Measurements from ENCODE around the gene TFF1.

The TFF1 gene

DNA sequence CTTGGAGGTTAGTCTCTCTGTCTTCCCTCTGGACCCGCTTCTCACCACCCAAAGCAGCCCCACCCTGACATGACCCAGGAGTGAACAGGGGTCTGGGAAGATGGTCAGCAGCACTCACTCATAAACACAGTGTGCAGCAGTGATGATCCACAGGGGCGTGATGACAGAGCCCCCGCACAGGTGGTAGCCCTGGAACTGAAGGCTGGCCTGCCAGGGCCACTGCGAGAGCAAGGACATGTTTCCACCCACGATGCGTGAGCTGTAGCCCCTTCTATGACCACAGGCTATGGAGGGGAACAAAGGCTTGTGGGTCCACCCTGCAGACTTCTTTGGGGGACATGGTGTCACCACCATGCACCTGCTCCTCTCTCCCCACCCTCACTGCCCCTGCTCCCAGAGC is 16.6 kb upstream of the TFF1 start:
- no peak for DNase-seq (ENCODE audit: low read depth in 1 of 2, low spot score in 1 of 2)

- no peak for DNase-seq (ENCODE audit: low read depth in 1 of 2, low spot score in 1 of 2)
These were observed 15.1 kb upstream of the TFF1 start for GRCh38 chr21:42381347-42381984.

GRCh38 chr21:42379426-42380215 is 13.3 kb upstream of the TFF1 start:
- no peak for DNase-seq (ENCODE audit: low read depth in 1 of 2, low spot score in 1 of 2)

DNA sequence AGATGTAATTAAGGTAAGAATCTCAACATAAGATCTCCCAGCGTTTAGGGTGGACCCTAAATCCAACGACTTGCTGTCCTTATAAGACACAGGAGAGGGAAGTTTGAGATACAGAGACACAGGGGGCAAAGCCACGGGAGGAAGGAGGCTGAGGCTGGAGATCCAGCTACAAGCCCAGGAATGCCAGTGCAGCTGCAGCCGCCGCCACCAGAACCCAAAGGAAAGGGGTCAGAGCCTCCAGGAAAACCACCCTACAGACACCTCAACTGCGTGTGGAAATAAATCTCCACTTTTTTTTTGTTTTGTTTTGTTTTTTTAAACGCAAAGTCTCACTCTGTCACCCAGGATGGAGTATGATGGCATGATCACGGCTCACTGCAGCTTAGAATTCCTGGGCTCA is 12.1 kb upstream of the TFF1 start:
- DNase-seq (ENCODE audit: low read depth in 1 of 2, low spot score in 1 of 2): no peak

- no peak for DNase-seq (ENCODE audit: low read depth in 1 of 2, low spot score in 1 of 2)
These were observed 11.6 kb upstream of the TFF1 start for GRCh38 chr21:42377951-42378340.

- no peak for DNase-seq (ENCODE audit: low read depth in 1 of 2, low spot score in 1 of 2)
These were observed 11.0 kb upstream of the TFF1 start for GRCh38 chr21:42377211-42377950.

- DNase-seq (ENCODE audit: low read depth in 1 of 2, low spot score in 1 of 2): no peak
These were observed 10.1 kb upstream of the TFF1 start for GRCh38 chr21:42376338-42376982.

- no peak for DNase-seq (ENCODE audit: low read depth in 1 of 2, low spot score in 1 of 2)
These were observed 9.6 kb upstream of the TFF1 start for GRCh38 chr21:42375966-42376337.

DNA sequence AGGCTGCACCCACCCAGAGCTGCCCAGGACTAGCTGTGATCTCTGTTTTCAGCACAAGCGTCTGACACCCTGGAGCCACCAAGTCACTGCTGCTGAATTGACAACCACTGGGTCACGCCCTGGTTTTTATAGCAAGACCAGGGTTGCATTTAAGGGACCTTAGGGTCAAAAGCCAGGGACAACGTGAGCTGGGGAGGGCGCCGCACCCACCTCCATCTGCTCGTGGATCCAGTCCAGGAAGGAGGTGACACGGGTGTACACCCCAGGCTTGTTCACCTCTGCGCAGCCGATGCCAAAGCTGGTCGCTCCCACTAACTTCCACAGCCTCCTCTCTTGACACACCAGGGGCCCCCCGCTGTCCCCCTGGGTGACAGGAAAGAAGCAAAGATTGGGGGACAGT is 9.2 kb upstream of the TFF1 start:
- no peak for DNase-seq (ENCODE audit: low read depth in 1 of 2, low spot score in 1 of 2)

DNA sequence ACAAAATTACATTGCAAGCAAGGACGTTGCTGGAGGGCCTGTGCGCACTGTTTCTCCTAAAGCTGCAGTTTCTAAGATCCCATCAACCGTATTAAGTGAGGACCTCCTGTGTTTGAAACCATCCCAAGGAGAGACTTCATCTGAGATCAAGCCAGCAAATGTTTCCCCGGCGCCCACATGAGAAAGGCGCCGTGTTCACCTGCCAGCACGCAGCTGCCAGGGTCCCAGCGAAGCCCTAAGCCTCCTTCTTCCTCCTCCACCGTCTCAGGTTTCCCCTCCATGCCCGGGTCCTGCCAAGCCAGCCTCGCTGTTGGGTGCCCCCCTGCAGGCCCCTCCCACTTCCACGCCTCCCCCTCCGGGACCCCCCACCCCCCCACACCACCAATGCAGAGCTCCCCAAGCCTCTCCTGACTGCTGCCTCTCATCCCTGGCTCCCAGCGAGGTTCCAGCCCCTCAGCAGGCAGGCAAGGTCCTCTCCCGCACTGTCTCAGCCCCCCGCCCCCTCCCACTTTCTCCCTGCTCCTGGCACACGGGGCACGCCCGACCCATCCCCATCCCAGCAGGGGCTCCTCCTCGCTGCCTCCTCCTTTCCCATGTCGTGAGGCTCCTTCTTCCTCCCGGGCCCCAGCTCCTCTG is 8.6 kb upstream of the TFF1 start:
- no peak for DNase-seq (ENCODE audit: low read depth in 1 of 2, low spot score in 1 of 2)

- DNase-seq (ENCODE audit: low read depth in 1 of 2, low spot score in 1 of 2): no peak
These were observed 8.1 kb upstream of the TFF1 start for GRCh38 chr21:42374457-42374856.

GRCh38 chr21:42373908-42374455 is 7.6 kb upstream of the TFF1 start:
- DNase-seq (ENCODE audit: low read depth in 1 of 2, low spot score in 1 of 2): no peak

GRCh38 chr21:42373196-42373907 is 7.0 kb upstream of the TFF1 start:
- no peak for DNase-seq (ENCODE audit: low read depth in 1 of 2, low spot score in 1 of 2)

DNA sequence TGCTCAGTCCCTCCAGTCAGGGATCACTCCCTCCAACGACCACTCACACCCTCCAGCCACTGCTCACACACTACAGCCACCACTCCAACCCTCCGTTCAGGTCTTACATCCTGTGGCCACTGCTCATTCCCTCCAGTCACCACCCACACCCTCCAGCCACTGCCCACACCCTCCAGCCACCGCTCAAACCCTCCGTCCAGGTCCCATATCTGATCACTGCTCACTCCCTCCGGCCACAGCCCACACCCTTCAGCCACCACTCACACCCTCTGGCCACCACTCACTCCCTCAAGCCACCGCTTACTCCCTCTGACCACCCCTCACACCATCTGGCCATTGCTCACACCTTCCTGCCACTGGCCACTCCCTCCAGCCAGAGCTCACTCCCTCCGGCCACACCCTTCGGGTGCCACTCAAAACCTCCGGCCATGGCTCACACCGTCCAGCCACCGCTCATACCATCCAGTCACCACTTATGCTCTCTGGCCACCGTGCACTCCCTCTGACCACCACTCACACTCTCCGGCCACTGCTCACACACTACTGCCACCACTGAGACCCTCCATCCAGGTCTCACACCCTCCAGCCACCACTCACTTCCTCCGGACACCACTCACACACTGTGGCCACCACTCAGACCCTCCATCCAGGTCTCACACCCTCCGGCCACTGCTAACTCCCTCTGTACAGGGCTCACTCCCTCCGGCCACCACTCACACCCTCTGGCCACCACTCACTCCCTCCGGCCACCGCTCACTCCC is 4.7 kb upstream of the TFF1 start:
- no peak for DNase-seq (ENCODE audit: low read depth in 1 of 2, low spot score in 1 of 2)

DNA sequence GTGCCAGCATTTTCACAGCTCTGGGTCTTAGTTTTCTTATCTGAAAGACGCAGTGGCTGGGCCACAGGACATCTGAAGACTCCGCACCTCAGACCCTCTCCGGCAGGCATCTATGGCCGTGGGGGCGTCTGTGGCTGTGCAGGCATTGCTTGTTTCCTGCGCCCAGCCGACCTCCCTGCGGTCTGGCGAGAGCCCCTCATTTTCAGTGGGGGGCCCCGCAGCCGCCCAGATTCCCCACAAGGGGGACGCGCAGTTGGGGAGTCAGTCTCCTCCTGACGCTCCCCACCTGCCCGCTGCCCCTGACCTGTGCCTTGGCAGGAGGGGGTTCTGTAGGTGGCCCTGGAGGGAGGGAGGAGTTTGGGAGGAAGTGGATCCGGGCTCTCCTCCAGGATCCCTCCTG is 3.5 kb upstream of the TFF1 start:
- DNase-seq (ENCODE audit: low read depth in 1 of 2, low spot score in 1 of 2): no peak

- no peak for DNase-seq (ENCODE audit: low read depth in 1 of 2, low spot score in 1 of 2)
These were observed 1.2 kb upstream of the TFF1 start for GRCh38 chr21:42367367-42368165.

DNA sequence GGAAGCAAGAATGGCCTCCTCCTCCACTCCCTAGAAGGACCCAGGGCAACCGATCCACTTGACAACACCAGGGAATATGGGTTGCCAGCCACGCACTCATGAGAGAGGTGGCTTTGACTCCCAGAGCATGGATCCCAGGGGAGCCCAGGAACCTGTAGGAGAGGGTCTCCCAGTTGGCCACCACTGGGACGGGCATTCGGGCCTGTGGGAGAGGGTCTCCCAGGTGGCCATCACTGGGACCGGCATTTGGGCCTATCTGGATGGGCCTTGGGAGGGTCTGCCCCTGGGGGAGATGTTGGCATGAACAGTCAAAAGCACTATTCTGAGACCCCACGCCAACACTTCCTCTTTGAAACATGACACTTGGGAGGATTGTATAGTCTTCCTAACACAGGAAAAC is 565 bp downstream of the TFF1 start:
- no peak for DNase-seq (ENCODE audit: low read depth in 1 of 2, low spot score in 1 of 2)

- no peak for DNase-seq (ENCODE audit: low read depth in 1 of 2, low spot score in 1 of 2)
These were observed 1.9 kb downstream of the TFF1 start for GRCh38 chr21:42364304-42364865.

DNA sequence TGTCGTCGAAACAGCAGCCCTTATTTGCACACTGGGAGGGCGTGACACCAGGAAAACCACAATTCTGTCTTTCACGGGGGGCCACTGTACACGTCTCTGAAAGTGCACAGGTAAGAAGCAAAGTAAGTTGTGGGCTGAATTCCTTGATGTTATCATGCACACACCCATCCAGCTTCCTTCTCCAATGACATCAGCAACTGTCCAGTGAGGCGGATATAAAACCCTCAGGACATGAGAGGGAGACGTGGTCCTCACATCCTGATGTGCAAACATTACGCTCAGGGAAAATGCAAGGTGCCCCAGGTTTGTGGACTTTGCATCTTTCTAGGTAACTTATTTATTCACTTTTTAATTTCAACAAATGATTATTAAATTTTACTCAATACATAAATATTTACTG is 3.0 kb downstream of the TFF1 start:
- no peak for DNase-seq (ENCODE audit: low read depth in 1 of 2, low spot score in 1 of 2)

All from activated CD4-positive, alpha-beta T cell treated with anti-CD3 and anti-CD28 coated beads, Interleukin-2, amount 50 U/mL, for 24 hours (primary cell).